Stimulated activated naive CD8-positive, alpha-beta T cell treated with anti-CD3 and anti-CD28 coated beads, Interleukin-15, amount 100 ng/mL, for 72 hours (primary cell): ENCODE results near the gene AICDA.
"Not testable (repeated sequence)": the region's sequence is repeated elsewhere in the genome, so short reads cannot be mapped to it uniquely, and the experiment has no call there.

Source experiments
- ATAC-seq: fragments of 150-1000 bp; cut with Tn5 transposase; 2 replicates; pipeline ENCODE4 v1.10.0; 2021; ENCODE audit warnings: mild to moderate bottlenecking, moderate library complexity
- DNase-seq, 2 donors: peaks; one replicate each; pipeline ENCODE4 v3.0.0; 2021 to 2022
- H3K27ac Mint-ChIP-seq, 2 donors: one replicate each; pipeline ENCODE4 v1.8.0; 2022; ENCODE audit warnings: mild to moderate bottlenecking in 2 of 2, mixed read lengths in 2 of 2, moderate library complexity in 2 of 2
- H3K27me3 Mint-ChIP-seq: one replicate; pipeline ENCODE4 v1.8.0; 2022; ENCODE audit warnings: mixed read lengths
- H3K4me1 Mint-ChIP-seq: one replicate; pipeline ENCODE4 v1.8.0; 2022; ENCODE audit warnings: mild to moderate bottlenecking, mixed read lengths
- H3K4me3 Mint-ChIP-seq, 2 donors: one replicate each; pipeline ENCODE4 v1.8.0; 2022; ENCODE audit warnings: mild to moderate bottlenecking in 2 of 2, mixed read lengths in 2 of 2, moderate library complexity in 1 of 2
- H3K9me3 Mint-ChIP-seq, 2 donors: one replicate each; pipeline ENCODE4 v1.8.0; 2022; ENCODE audit warnings: mixed read lengths in 2 of 2

Gene AICDA

GRCh38 chr12:8589679-8590078, 23.0 kb downstream of the AICDA start:
- Mint-ChIP-seq H3K27ac (no peak overlapping the region), H3K9me3 (no peaks in the 10 kb centered on the region), H3K4me1 (peaks cover 15% of the 10 kb centered on the region), H3K4me3 (no peak overlapping the region), H3K27me3 (no peaks in the 10 kb centered on the region)
- DNase-seq (no peak), ATAC-seq (no peak)

- H3K27ac Mint-ChIP-seq, ATAC-seq, H3K27me3 Mint-ChIP-seq, H3K4me3 Mint-ChIP-seq, H3K4me1 Mint-ChIP-seq, H3K9me3 Mint-ChIP-seq, DNase-seq: not testable (repeated sequence)
Observed at GRCh38 chr12:8584478-8584877, 28.2 kb downstream of the AICDA start.

- H3K27ac Mint-ChIP-seq, result no peak overlapping the region
- ATAC-seq, result no peak
Observed at GRCh38 chr12:8584004-8584403, 28.7 kb downstream of the AICDA start.

GRCh38 chr12:8581098-8581784, 31.4 kb downstream of the AICDA start:
- no peaks in the 10 kb centered on the region for H3K4me1 Mint-ChIP-seq
- ATAC-seq (no peak), DNase-seq (no peak)
- peak overlapping the region in 1 of 2 donors; percentile 72 for H3K27ac Mint-ChIP-seq
- no peak overlapping the region for H3K4me3 Mint-ChIP-seq
- H3K27me3 Mint-ChIP-seq, result no peaks in the 10 kb centered on the region
- H3K9me3 Mint-ChIP-seq, result no peaks in the 10 kb centered on the region

More at GRCh38 chr12:8584004-8584403, 28.7 kb downstream of the AICDA start:
- Mint-ChIP-seq H3K27me3 (no peaks in the 10 kb centered on the region), H3K4me3 (no peak overlapping the region), H3K9me3 (no peaks in the 10 kb centered on the region), H3K4me1 (no peaks in the 10 kb centered on the region)
- no peak for DNase-seq

- Mint-ChIP-seq H3K27me3 (peaks cover 8% of the 10 kb centered on the region), H3K9me3 (no peaks in the 10 kb centered on the region), H3K4me1 (peaks cover 1% of the 10 kb centered on the region), H3K4me3 (no peak overlapping the region), H3K27ac (no peak overlapping the region)
- DNase-seq (no peak), ATAC-seq (no peak)
Observed at GRCh38 chr12:8577879-8578278, 34.8 kb downstream of the AICDA start.

- Mint-ChIP-seq H3K9me3 (peaks cover under 1 to 5% of the 10 kb centered on the region in 2 donors), H3K4me3 (no peak overlapping the region), H3K4me1 (peaks cover 11% of the 10 kb centered on the region), H3K27me3 (peaks cover 8% of the 10 kb centered on the region), H3K27ac (no peak overlapping the region)
- ATAC-seq (no peak), DNase-seq (no peak)
Observed at GRCh38 chr12:8572507-8572906, 40.2 kb downstream of the AICDA start.

GRCh38 chr12:8566525-8566924, 46.1 kb downstream of the AICDA start:
- DNase-seq (no peak), ATAC-seq (no peak)
- Mint-ChIP-seq H3K9me3 (peaks cover 5 to 19% of the 10 kb centered on the region in 2 donors), H3K4me1 (no peaks in the 10 kb centered on the region), H3K27me3 (no peaks in the 10 kb centered on the region), H3K27ac (no peak overlapping the region), H3K4me3 (no peak overlapping the region)

- H3K4me1 Mint-ChIP-seq, H3K27ac Mint-ChIP-seq, H3K4me3 Mint-ChIP-seq, DNase-seq, H3K27me3 Mint-ChIP-seq, ATAC-seq: not testable (repeated sequence)
- H3K9me3 Mint-ChIP-seq, result peaks cover 5 to 19% of the 10 kb centered on the region in 2 donors
Observed at GRCh38 chr12:8566052-8566451, 46.6 kb downstream of the AICDA start.

- peaks cover 5 to 19% of the 10 kb centered on the region in 2 donors for H3K9me3 Mint-ChIP-seq
- no peak overlapping the region for H3K4me3 Mint-ChIP-seq
- H3K27me3 Mint-ChIP-seq, result no peaks in the 10 kb centered on the region
- no peak overlapping the region for H3K27ac Mint-ChIP-seq
- no peak for ATAC-seq
- no peaks in the 10 kb centered on the region for H3K4me1 Mint-ChIP-seq
- DNase-seq, result no peak
Observed at GRCh38 chr12:8564656-8565055, 48.0 kb downstream of the AICDA start.

GRCh38 chr12:8563356-8563755, 49.3 kb downstream of the AICDA start:
- H3K4me1 Mint-ChIP-seq, result no peaks in the 10 kb centered on the region
- ATAC-seq (no peak), DNase-seq (no peak)
- no peak overlapping the region for H3K4me3 Mint-ChIP-seq
- H3K27ac Mint-ChIP-seq, result no peak overlapping the region
- H3K27me3 Mint-ChIP-seq, result no peaks in the 10 kb centered on the region
- H3K9me3 Mint-ChIP-seq, result peaks cover under 1 to 19% of the 10 kb centered on the region in 2 donors

GRCh38 chr12:8562310-8562709, 50.3 kb downstream of the AICDA start:
- H3K4me3 Mint-ChIP-seq, result no peak overlapping the region
- ATAC-seq, result no peak
- no peak for DNase-seq
- no peaks in the 10 kb centered on the region for H3K4me1 Mint-ChIP-seq
- H3K27ac Mint-ChIP-seq, result no peak overlapping the region
- H3K27me3 Mint-ChIP-seq, result no peaks in the 10 kb centered on the region
- H3K9me3 Mint-ChIP-seq, result peaks cover 0 to 16% of the 10 kb centered on the region in 2 donors

- H3K27me3 Mint-ChIP-seq, result no peaks in the 10 kb centered on the region
- peak overlapping the region in 1 of 2 donors; percentile 60 for H3K27ac Mint-ChIP-seq
- no peak overlapping the region for H3K4me3 Mint-ChIP-seq
- DNase-seq (no peak), ATAC-seq (no peak)
- H3K4me1 Mint-ChIP-seq, result peaks cover 5% of the 10 kb centered on the region
- peaks cover 0 to 10% of the 10 kb centered on the region in 2 donors for H3K9me3 Mint-ChIP-seq
Observed at GRCh38 chr12:8561011-8561410, 51.6 kb downstream of the AICDA start.

GRCh38 chr12:8559676-8560075, 53.0 kb downstream of the AICDA start:
- DNase-seq (no peak), ATAC-seq (no peak)
- Mint-ChIP-seq H3K27ac (no peak overlapping the region), H3K27me3 (no peaks in the 10 kb centered on the region), H3K4me3 (no peak overlapping the region), H3K9me3 (peaks cover 0 to 10% of the 10 kb centered on the region in 2 donors), H3K4me1 (peaks cover 5% of the 10 kb centered on the region)

- H3K27ac Mint-ChIP-seq, result no peak overlapping the region
- DNase-seq, result no peak
Observed at GRCh38 chr12:8556531-8557097, 56.0 kb downstream of the AICDA start.

GRCh38 chr12:8554451-8555195, 58.0 kb downstream of the AICDA start:
- Mint-ChIP-seq H3K27me3 (no peaks in the 10 kb centered on the region), H3K9me3 (no peaks in the 10 kb centered on the region), H3K4me1 (peaks cover 5% of the 10 kb centered on the region), H3K4me3 (no peak overlapping the region), H3K27ac (no peak overlapping the region)
- ATAC-seq (no peak), DNase-seq (no peak)

More at GRCh38 chr12:8556531-8557097, 56.0 kb downstream of the AICDA start:
- no peaks in the 10 kb centered on the region for H3K9me3 Mint-ChIP-seq
- no peak overlapping the region for H3K4me3 Mint-ChIP-seq
- peaks cover 5% of the 10 kb centered on the region for H3K4me1 Mint-ChIP-seq
- peak; percentile 58 for ATAC-seq
- H3K27me3 Mint-ChIP-seq, result no peaks in the 10 kb centered on the region

- no peaks in the 10 kb centered on the region for H3K9me3 Mint-ChIP-seq
- no peak for DNase-seq
- H3K27me3 Mint-ChIP-seq, result no peaks in the 10 kb centered on the region
- peaks cover 5% of the 10 kb centered on the region for H3K4me1 Mint-ChIP-seq
- no peak overlapping the region for H3K4me3 Mint-ChIP-seq
- H3K27ac Mint-ChIP-seq, result no peak overlapping the region
- ATAC-seq, result no peak
Observed at GRCh38 chr12:8553088-8553627, 59.5 kb downstream of the AICDA start.
